HCT116 (cell line): ENCODE measurements around the gene LYST. TPM values are rescaled to one million over a fixed set of nuclear protein-coding genes. Genes with fewer than 3 reads are reported as not detected.

ENCODE experiments used
- ATAC-seq: fragments of 200-7000 bp; cut with Tn5 transposase; 2 replicates; pipeline ENCODE4 v1.9.1; 2020; ENCODE audit warnings: mild to moderate bottlenecking, moderate library complexity
- BruUV-seq: library from RNA; stranded (reverse); fragments of 400-500 nt; replicated peaks from 2 replicates; lab custom pipeline; 2021; lab: Mats Ljungman, UMichigan
- CTCF ChIA-PET: fragments of 300-600 bp; sonication (Branson Sonifier 250); formaldehyde crosslinking; loops from one replicate; lab custom pipeline; 2021; ENCODE audit warnings: antibody characterized with exemption; lab: Charles Lee
- POLR2A ChIA-PET: fragments of 300-600, 350-600 bp; sonication (Branson Sonifier 250); formaldehyde crosslinking; loops from one replicate; lab custom pipeline; 2021; ENCODE audit warnings: antibody characterized with exemption; lab: Charles Lee
- RAD21 ChIA-PET, 2 experiments: fragments of 300-600 bp; sonication (Branson Sonifier 250); formaldehyde crosslinking; loops; one replicate each; lab custom pipeline; 2023; ENCODE audit warnings: low total read pairs in 2 of 2; ENCODE audit not compliant: uncharacterized antibody in 2 of 2, unreplicated experiment in 2 of 2, low non-redundant PET in 1 of 2; lab: Charles Lee
- DNase-seq: peaks from one replicate; pipeline ENCODE4 v3.0.0-alpha.2; 2010; ENCODE audit warnings: low read depth, low spot score
- H2AFZ ChIP-seq: fragments of 200-600 bp; shearing (Covaris generic), sonication (generic); 2 replicates; pipeline ENCODE4 v1.6.1; 2017; ENCODE audit warnings: low read depth, mixed run types, mixed read lengths, antibody characterized with exemption, low read length; ENCODE audit not compliant: poor library complexity, severe bottlenecking
- H3K27ac ChIP-seq: 2 replicates; pipeline ENCODE4 v1.5.1; 2012; ENCODE audit warnings: low read depth, low read length
- H3K27me3 ChIP-seq: fragments of 200-600 bp; sonication (generic); 2 replicates; pipeline ENCODE4 v1.6.1; 2016; ENCODE audit warnings: mixed run types, low read length, mixed read lengths; ENCODE audit not compliant: insufficient read depth
- H3K36me3 ChIP-seq, 2 experiments: fragments of 200-500 bp in 1 of 2; fragments of 200-600 bp in 1 of 2; sonication (Bioruptor generic) in 1 of 2; sonication (generic) in 1 of 2; 2 replicates each; pipeline versions ENCODE4 v1.5.1 to v1.6.1; 2014 to 2016; ENCODE audit warnings: low read length in 2 of 2, inconsistent platforms in 1 of 2, mixed read lengths in 1 of 2, mixed run types in 1 of 2; ENCODE audit not compliant: insufficient read depth in 2 of 2, control insufficient read depth in 1 of 2
- H3K4me1 ChIP-seq, 2 experiments: fragments of 200-600 bp in 1 of 2; sonication (generic) in 1 of 2; 2 replicates each; pipeline versions ENCODE4 v1.5.1 to v1.6.1; 2012 to 2017; ENCODE audit warnings: low read length in 2 of 2, inconsistent platforms in 1 of 2, mild to moderate bottlenecking in 1 of 2, mixed read lengths in 1 of 2, mixed run types in 1 of 2, moderate library complexity in 1 of 2; ENCODE audit not compliant: insufficient read depth in 2 of 2, control insufficient read depth in 1 of 2
- H3K4me2 ChIP-seq: fragments of 200-600 bp; sonication (generic); 2 replicates; pipeline ENCODE4 v1.6.1; 2017; ENCODE audit warnings: mixed run types, low read length, mixed read lengths
- H3K4me3 ChIP-seq, 2 experiments: fragments of 200-600 bp in 1 of 2; sonication (generic) in 1 of 2; replicated peaks in 1 of 2; 2 replicates each; pipeline ENCODE4 v1.5.1; 2011 to 2016; ENCODE audit warnings: low read length in 2 of 2, control low read depth in 1 of 2, low read depth in 1 of 2, mild to moderate bottlenecking in 1 of 2, mixed read lengths in 1 of 2, mixed run types in 1 of 2
- H3K79me2 ChIP-seq: fragments of 200-600 bp; sonication (generic); 2 replicates; pipeline ENCODE4 v1.6.1; 2017; ENCODE audit warnings: mild to moderate bottlenecking, mixed run types, low read length, moderate library complexity, mixed read lengths; ENCODE audit not compliant: insufficient read depth
- H3K9ac ChIP-seq: fragments of 200-600 bp; sonication (generic); 2 replicates; pipeline ENCODE4 v1.6.1; 2016; ENCODE audit warnings: low read length, mixed read lengths
- H3K9me2 ChIP-seq: fragments of 200-600 bp; sonication (generic), shearing (Covaris generic); 2 replicates; pipeline ENCODE4 v1.6.1; 2017; ENCODE audit warnings: mixed run types, mild to moderate bottlenecking, moderate library complexity; ENCODE audit not compliant: insufficient read depth
- H3K9me3 ChIP-seq, 2 experiments: fragments of 200-500 bp in 1 of 2; fragments of 200-600 bp in 1 of 2; sonication (Bioruptor generic) in 1 of 2; sonication (generic) in 1 of 2; 2 replicates each; pipeline ENCODE4 v1.6.1; 2014 to 2017; ENCODE audit warnings: low read length in 2 of 2, mixed read lengths in 2 of 2, inconsistent platforms in 1 of 2, low read depth in 1 of 2, mild to moderate bottlenecking in 1 of 2, mixed run types in 1 of 2, moderate library complexity in 1 of 2; ENCODE audit not compliant: control insufficient read depth in 1 of 2, insufficient read depth in 1 of 2
- H4K20me1 ChIP-seq: fragments of 200-600 bp; sonication (generic), shearing (Covaris generic); 2 replicates; pipeline ENCODE4 v1.6.1; 2017; ENCODE audit warnings: mixed run types, mild to moderate bottlenecking, moderate library complexity; ENCODE audit not compliant: insufficient read depth
- ATF3 ChIP-seq: IDR thresholded peaks from 2 replicates; pipeline ENCODE4 v1.6.1; 2012
- CBX3 ChIP-seq: IDR thresholded peaks from 2 replicates; pipeline ENCODE4 v1.6.1; 2012; ENCODE audit warnings: low read depth
- EGR1 ChIP-seq: IDR thresholded peaks from 2 replicates; pipeline ENCODE4 v1.6.1; 2012; ENCODE audit warnings: low read depth
- EZH2phosphoT487 ChIP-seq: fragments of 200-600 bp; IDR thresholded peaks from 2 replicates; pipeline ENCODE4 v1.6.1; 2018; ENCODE audit warnings: antibody characterized with exemption, borderline replicate concordance
- JUND ChIP-seq: IDR thresholded peaks from 2 replicates; pipeline ENCODE4 v1.6.1; 2012
- POLR2AphosphoS5 ChIP-seq: IDR thresholded peaks from 2 replicates; pipeline ENCODE4 v1.6.1; 2011; ENCODE audit warnings: mild to moderate bottlenecking, low read depth, low read length, moderate library complexity
- SIN3A ChIP-seq: IDR thresholded peaks from 2 replicates; pipeline ENCODE4 v1.6.1; 2012; ENCODE audit warnings: low read depth
- SRF ChIP-seq: IDR thresholded peaks from 2 replicates; pipeline ENCODE4 v1.6.1; 2012; ENCODE audit warnings: low read depth
- ZBTB33 ChIP-seq: IDR thresholded peaks from 2 replicates; pipeline ENCODE4 v1.6.1; 2011; ENCODE audit warnings: mild to moderate bottlenecking, low read length, moderate library complexity; ENCODE audit not compliant: insufficient replicate concordance; ENCODE audit errors: extremely low read depth
- ZFX ChIP-seq: fragments of 450-650 bp; IDR thresholded peaks from 2 replicates; pipeline ENCODE4 v1.6.1; 2017
- intact Hi-C: fragments of 100-400 bp; cut with micrococcal nuclease; formaldehyde crosslinking; loops from 2 replicates; pipeline ENCODE4 v1.10.0; 2022
- total RNA-seq: library from RNA; stranded (reverse); gene quantifications from one replicate; pipeline ENCODE4 v1.2.1, GENCODE V29; 2021; ENCODE audit not compliant: unreplicated experiment

The LYST gene
- total RNA-seq, 1 experiment from 2014 or later, result 6.6 TPM

GRCh38 chr1:235625831-235626230 is 240.9 kb downstream of the LYST start:
- ChIA-PET RAD21 (no interaction called here), POLR2A (no interaction called here), CTCF (no interaction called here)
- Histone ChIP-seq H2AFZ (no peak overlapping the region), H3K4me1 (peaks cover 3 to 7% of the 10 kb centered on the region in 2 experiments; a peak in 3 of 4 replicates), H3K4me3 (no peak overlapping the region), H3K9me3 (no peaks in the 10 kb centered on the region), H3K36me3 (no peaks in the 10 kb centered on the region), H3K27me3 (no peaks in the 10 kb centered on the region), H4K20me1 (no peaks in the 10 kb centered on the region), H3K9ac (no peak overlapping the region), H3K79me2 (no peaks in the 10 kb centered on the region), H3K4me2 (no peak overlapping the region), H3K27ac (no peak overlapping the region), H3K9me2 (no peaks in the 10 kb centered on the region)
- ATAC-seq (no peak), DNase-seq (no peak)
- no TSS peak for BruUV-seq
- TF ChIP-seq SRF (no peak), CBX3 (no peak), ZBTB33 (no peak), SIN3A (no peak), POLR2AphosphoS5 (no peak), EGR1 (no peak)
- intact Hi-C loops, result no loop called here

- H3K4me1 ChIP-seq, result peaks cover 3 to 7% of the 10 kb centered on the region in 2 experiments; a peak in 3 of 4 replicates
- intact Hi-C loops, result no loop called here
- BruUV-seq, result no TSS peak
- RAD21 ChIA-PET, result no interaction called here
- H2AFZ ChIP-seq, result no peak overlapping the region
- no peaks in the 10 kb centered on the region for H3K9me3 ChIP-seq
- H4K20me1 ChIP-seq, result no peaks in the 10 kb centered on the region
- H3K9me2 ChIP-seq, result no peaks in the 10 kb centered on the region
- no peaks in the 10 kb centered on the region for H3K27me3 ChIP-seq
- no peak for DNase-seq
- TF ChIP-seq POLR2AphosphoS5 (no peak), ZBTB33 (no peak), CBX3 (no peak), ATF3 (no peak), SIN3A (no peak), ZFX (no peak), JUND (no peak), EZH2phosphoT487 (no peak)
- no peak overlapping the region for H3K27ac ChIP-seq
- H3K79me2 ChIP-seq, result no peaks in the 10 kb centered on the region
- no peaks in the 10 kb centered on the region for H3K36me3 ChIP-seq
- H3K4me2 ChIP-seq, result no peak overlapping the region
- CTCF ChIA-PET, result no interaction called here
- no peak for ATAC-seq
- POLR2A ChIA-PET, result no interaction called here
- no peak overlapping the region for H3K9ac ChIP-seq
- no peak overlapping the region for H3K4me3 ChIP-seq
Measured at GRCh38 chr1:235625340-235625739, 241.4 kb downstream of the LYST start.
